NOMO-1 treated with dmso at 0.1 percent for 144 hours (cell line): Measurements from ENCODE around the gene C3orf20.
A peak's percentile ranks its signal among the peaks of the same experiment; 100 is the strongest.
"Not testable (repeated sequence)": the region's sequence is repeated elsewhere in the genome, so short reads cannot be mapped to it uniquely, and the experiment has no call there.

ENCODE experiments used
- DNase-seq: peaks from one replicate; lab custom pipeline; 2025; ENCODE audit not compliant: unreplicated experiment; lab: John Stamatoyannopoulos, UW

The C3orf20 gene

GRCh38 chr3:14793858-14794234 is 118.9 kb downstream of the C3orf20 start:
- DNase-seq: no peak

- no peak for DNase-seq
Observed at GRCh38 chr3:14794435-14794834, 119.5 kb downstream of the C3orf20 start.

DNA sequence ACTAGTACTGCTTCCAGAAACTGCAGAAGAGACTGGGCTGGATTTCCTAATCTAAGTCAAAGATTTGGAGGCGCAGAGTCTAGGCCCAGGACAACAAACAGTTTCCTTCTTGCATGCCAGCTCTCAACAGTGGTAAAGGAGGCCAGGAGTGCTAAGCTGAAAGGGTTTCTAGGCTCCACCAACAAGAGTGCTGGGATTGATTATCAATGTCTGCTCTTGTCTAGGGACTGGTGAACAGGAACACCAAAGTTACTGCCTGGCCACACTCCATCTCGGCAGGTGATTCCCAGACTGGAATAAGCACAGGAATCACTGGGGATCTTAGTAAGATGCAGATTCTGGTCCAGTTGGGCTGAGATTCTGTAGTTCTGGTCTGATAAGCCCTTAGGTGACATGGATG is 121.1 kb downstream of the C3orf20 start:
- no peak for DNase-seq

DNA sequence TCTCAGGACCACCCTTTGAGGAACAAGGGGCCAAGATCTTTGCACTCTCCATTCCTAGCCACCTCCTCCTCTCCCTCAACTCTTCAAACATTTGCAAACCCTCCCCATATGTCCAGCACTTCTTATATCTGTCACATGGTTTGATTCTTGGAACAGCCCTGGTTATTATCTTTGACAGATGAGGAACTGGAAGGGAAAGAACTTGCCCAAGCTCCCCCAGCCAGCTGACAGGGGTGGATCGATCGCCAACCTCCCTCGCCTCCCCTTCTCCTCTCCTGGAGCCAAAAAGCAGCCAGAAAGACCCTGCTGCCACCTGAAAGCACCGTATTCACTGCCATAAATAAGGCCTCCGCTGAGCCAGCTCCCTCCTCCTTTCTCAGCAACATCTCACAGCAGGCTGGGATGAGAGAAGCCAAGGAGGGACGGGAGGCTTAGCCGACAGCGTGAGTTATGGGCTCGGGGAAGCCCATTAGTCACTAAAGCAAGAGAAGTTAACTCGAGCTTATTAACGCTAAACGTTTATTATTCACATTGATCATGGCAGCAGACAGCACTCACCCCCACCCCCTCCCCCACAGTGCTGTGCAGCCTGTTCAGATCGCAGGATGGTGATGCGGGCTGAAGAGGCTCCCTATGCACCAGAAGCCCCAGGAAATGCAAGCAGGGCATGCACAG is 121.6 kb downstream of the C3orf20 start:
- no peak for DNase-seq

- DNase-seq: no peak
Observed at GRCh38 chr3:14797731-14798130, 122.8 kb downstream of the C3orf20 start.

GRCh38 chr3:14798231-14798630 is 123.3 kb downstream of the C3orf20 start:
- no peak for DNase-seq

- no peak for DNase-seq
Observed at GRCh38 chr3:14799146-14799545, 124.2 kb downstream of the C3orf20 start.

DNA sequence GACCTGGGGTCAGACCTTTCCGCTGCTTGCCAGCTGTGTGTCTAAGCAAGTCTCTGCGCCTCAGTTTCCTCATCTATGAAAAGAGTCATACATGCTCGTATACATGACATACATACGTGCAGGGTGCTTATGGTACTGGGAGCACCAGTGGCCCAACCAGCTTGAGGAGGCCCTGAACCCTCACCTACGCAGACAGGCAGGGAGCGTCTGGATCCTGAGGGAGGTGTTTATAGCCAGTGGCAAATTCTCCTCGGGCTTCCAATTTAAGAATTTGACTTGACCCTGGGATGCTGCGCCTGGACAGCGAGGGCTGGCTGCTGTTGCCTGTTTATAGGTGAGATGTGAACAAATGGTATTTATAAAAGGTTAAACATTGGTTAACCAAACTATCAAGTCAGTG is 126.1 kb downstream of the C3orf20 start:
- DNase-seq: no peak

- DNase-seq: no peak
Observed at GRCh38 chr3:14801668-14802380, 126.9 kb downstream of the C3orf20 start.

DNA sequence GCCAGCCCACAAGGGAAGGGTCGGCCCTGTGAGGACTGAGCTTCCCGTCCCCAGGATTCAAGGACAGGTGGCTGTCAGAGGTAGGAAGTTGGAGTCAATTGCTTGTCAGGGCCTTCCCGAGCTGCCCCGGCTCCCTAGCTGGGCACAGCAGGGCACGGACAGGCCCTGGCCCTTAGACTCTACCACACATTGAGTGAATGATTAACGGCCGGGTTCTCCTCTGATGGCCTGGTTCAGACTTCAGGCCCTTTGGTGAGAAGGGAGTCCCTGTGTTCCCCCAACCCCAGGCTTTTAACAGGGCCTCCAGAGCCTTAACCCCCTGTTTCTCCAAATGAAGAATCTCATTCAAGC is 127.4 kb downstream of the C3orf20 start:
- DNase-seq: no peak

DNA sequence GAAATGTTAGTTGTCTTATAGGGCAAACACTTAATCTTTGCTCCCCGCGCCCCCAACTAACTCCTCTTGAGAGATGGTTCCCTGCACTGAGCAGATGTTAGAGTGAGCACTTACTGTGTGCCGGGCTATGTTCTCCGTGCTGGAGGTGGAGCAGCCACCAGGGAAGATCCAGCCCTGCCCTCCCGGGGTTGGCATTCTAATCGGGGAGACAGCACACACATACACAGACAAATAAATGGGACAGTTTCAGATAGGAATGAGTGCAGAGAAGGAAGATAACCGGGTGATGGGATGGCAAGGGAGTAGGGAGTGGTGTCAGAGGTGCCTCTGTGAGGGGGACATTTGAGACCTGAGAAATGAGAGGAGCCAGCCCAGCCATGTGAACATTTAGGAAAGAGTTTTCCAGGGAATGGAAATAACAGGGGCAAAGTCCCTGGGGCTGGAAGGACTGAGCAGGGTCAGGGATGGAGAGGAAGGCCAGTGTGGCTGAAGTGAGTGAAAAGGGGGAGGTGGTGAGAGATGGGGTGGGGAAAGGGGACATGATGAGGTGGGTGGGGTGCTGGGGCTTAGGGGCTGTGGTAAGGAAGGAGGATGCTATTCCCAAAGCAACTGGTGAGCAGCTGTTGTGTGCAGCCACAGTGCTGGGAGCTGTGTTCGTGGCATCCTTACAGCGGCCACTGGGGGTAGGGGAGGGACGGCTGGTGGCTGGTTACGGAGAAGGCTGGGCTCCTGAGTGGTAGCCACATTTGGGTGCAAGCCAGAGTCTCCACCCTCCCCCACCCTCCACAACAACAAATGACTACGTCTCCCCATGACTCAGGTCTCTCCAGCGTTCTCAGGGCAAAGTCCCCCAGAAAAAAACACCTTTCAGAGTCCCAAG is 128.4 kb downstream of the C3orf20 start:
- no peak for DNase-seq

DNA sequence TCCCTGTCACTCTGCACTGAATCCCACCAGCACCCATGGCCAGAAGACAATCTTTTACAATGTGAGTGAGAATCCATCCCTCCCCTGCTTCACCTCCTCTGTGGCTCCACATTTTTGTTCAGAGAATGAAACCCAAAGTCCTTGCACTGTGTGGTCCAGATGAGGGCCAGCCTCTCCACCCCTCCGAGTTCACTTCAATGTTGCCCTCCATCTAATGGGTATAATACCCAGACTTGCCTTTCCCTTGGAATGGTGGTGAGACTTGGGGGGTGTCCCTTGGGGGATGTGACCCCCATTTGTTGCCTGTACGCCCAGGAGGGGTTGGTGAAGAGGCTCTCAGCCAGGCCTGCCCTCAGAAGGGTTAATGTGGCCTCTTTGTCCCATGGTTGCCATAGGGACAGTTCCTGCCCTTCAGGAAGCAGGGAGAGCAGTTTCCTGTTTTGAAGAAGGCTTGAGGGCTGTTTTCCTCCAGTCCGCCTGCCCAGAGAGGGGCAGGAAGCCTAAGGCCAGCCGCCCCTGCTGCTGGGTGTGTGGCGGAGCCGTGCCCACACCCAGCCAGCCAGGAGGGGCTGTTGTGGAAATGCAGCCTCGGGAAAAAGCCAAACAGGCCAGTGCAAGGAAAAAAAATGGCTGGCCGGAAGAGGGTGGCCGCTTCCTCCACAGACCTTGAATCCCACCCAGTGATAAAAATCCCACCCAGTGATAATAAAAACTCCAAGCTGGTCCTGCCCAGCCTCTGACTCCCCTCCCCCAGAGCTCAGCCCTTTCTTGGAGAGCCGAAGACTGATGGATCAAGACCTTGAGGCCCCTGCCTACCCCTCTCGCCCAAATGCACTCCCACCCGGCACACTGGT is 129.3 kb downstream of the C3orf20 start:
- no peak for DNase-seq

DNA sequence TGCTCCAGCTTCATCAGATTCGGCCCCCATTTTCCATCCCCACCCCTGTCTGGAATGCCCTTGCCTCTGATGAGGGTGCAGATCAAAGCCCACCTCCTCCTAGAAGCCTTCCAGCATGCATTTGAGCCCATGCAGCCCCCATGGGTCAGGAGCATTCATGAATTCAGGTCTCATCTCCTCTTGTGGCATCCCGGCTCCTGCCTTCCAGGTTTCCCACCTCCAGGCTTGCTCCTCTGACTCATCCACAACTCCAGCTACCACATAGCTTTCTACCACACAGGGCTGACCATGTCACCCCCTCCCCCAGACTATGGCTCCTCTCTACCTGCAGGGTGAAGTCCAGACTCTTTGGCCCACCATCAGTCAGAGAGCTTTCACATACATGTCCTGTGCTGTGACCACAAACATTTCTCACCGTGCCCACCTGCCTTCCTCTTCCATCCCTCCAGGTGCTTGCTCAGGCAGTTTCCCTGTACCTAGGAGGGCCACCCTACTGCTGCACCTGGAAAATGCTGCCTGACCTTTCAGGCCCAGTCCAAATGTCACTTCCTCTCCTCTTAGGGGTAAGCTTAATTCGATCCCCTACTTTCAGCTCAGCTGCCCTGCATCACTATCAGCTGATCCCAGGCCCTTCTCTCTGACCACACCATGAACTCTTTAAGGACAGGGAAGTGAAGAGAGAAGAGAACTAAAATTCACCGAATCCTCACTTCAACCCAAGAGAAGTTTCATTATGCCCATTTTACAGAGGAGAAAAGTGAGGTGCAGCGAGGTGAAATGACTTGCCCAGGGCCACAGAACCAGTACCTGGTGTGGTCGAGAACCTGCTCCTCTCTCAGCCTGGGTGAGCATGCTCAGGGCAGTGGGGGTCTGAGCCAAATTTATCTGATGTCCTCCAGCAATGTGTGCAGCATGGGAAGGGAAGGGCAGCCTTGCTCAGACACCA is 130.2 kb downstream of the C3orf20 start:
- no peak for DNase-seq

- DNase-seq: no peak
Observed at GRCh38 chr3:14805961-14806537, 131.1 kb downstream of the C3orf20 start.

DNA sequence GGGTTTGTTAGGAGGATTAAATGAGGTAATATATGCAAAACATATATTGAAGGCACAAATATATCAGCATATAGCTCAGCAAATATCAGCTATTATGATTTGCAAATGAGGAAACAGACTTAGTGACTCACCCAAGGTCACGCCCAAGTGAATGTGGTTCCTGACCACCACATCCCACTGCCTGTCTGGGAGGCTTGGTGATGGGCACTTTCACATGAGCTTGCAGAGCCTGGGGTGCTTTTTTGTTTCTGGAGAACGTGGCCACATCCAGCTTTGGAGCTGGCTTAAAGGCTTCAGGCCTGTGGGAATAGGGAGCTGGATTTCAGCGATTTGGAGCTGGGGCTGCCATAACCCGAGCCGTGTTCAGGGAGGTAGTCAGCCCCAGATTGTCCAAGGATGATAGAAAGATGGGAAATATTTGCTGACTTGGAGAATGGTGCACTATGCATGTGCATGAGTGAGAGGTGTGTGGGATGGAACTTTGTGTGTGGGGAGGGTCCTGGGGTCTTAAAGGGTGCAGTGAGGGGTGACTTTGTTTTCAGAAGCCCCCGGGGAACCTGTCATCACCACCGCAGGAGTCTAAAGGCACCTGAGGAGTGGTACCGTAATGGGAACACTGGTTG is 131.8 kb downstream of the C3orf20 start:
- peak; percentile 76 for DNase-seq

DNA sequence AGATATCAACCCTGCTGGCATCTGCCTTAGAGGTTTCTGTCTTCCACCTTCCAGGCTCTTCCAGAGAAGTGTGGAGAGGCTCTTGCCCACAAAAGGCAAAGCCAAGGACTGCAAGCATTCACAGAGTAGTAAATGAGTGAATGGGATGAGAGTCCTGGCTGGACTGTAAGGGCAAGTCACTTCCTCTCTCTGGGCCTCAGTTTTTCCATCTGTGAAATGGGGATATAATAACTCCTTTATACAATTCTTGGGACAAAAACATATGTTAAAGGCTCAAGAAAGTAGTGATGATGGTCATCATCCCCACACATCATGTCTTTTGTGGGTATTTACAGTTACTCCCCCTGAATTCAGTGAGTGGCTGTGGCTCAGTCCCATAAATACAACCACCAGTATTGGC is 133.1 kb downstream of the C3orf20 start:
- no peak for DNase-seq

DNA sequence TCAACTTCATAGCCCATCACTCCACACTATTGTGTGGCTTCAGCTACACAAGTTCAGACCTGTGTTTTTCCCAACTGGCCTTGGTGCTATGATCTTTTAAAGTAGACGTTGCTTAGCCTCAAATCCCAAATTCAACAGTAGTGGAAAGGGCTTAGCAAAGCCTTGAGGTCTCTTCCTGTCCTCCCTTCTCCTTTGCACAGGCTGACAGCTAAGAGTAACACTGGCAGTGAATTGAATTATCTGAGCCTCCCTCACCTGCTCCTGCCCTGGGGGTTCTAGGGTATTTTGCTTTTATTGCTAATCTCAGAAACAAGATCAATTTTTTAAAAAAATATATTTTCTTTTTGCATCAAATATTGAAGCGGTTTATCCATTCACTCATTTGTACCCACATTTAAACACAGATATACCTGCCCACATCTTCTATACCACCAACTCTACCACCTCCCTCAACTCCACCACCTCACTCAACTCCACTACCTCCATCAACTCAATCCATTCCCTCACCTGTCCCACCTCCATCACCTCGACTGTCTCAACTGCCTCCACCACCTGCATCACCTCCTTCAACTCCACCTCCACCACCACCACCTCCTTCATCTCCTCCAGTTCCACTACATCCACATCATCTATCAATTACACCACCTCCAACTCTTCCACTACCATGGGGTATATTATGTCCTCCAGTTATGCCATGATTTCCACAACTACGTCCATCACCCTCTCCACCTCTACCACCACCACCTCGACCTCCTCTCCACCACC is 133.7 kb downstream of the C3orf20 start:
- no peak for DNase-seq

DNA sequence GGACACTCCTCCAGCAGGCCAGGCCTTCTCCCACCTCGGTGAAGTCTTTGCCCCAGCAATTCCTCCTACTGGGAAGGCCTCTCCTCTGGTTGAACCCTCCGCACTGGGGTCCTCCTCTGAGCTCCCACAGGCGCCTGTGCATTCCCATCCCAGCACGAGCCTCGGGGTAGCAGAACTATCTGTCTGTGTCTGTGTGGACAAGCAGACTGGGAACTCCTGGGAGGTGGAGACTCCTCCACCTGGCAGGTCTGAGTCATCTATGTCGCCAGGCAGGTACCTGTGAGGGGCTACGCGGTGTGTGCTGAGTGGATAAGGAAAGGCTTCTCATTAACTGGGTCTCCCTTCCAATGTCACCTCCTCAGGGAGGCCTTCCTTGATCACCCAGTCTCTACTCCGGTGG is 134.7 kb downstream of the C3orf20 start:
- not testable (repeated sequence) for DNase-seq
